ENCODE measurements around the gene SHOC2. TPM values are rescaled to one million over a fixed set of nuclear protein-coding genes. Genes with fewer than 3 reads are reported as not detected.
A peak's percentile ranks its signal among the peaks of the same experiment; 100 is the strongest.

The SHOC2 gene
- total and polyA plus RNA-seq, 2 of the 4 experiments (the other 2 are of a cell fraction), result 13.4 to 47.5 TPM

- dilution Hi-C loops (cut with HindIII; ENCODE audit: low sequenced_read_pairs, unreplicated experiment), result no loop called here
- no peak overlapping the region for H3K4ac ChIP-seq (ENCODE audit: low read depth, low read length)
- no peaks in the 10 kb centered on the region for H3K9me3 ChIP-seq (ENCODE audit: control insufficient read depth, insufficient read depth, low read length)
- no TSS peak for BruUV-seq (replicated peaks)
- H3K79me1 ChIP-seq (ENCODE audit: low read depth in 1 of 2, low read length in 2 of 2), result peaks cover 17 to 33% of the 10 kb centered on the region in 2 experiments
- H2AK9ac ChIP-seq (replicated peaks; ENCODE audit: low read depth, low read length, poor library complexity), result no peak overlapping the region
- H2BK120ac ChIP-seq (ENCODE audit: low read depth, low read length), result no peak overlapping the region
- peaks cover 27% of the 10 kb centered on the region; the same call in 1 of the 2 replicates for H4K20me1 ChIP-seq (ENCODE audit: insufficient read depth, low read length)
- H4K91ac ChIP-seq (ENCODE audit: insufficient read depth, low read depth, low read length), result no peak overlapping the region
- H3K4me3 ChIP-seq (ENCODE audit: insufficient read depth, low read depth, low read length), result no peak overlapping the region
- no peak overlapping the region for H3K23ac ChIP-seq (ENCODE audit: low read depth, low read length)
- H2BK15ac ChIP-seq (ENCODE audit: low read depth, low read length), result no peak overlapping the region
- H4K8ac ChIP-seq (ENCODE audit: low read depth in 2 of 2, low read length in 2 of 2), result no peak overlapping the region
- H3K18ac ChIP-seq (ENCODE audit: low read depth, low read length), result no peak overlapping the region
- H4K5ac ChIP-seq (ENCODE audit: low read depth, low read length), result no peak overlapping the region
- no peaks in the 10 kb centered on the region for H3K4me1 ChIP-seq (ENCODE audit: control insufficient read depth, insufficient read depth, low read length)
- H2BK5ac ChIP-seq (ENCODE audit: low read depth, low read length, poor library complexity, severe bottlenecking), result no peak overlapping the region
- no peak overlapping the region for H3K4me2 ChIP-seq (ENCODE audit: low read depth, low read length)
- H3K27me3 ChIP-seq (ENCODE audit: control insufficient read depth, insufficient read depth, low read length), result no peaks in the 10 kb centered on the region
- H2AFZ ChIP-seq (replicated peaks; ENCODE audit: low read length, poor library complexity), result no peak overlapping the region
- no peak overlapping the region for H3K27ac ChIP-seq (ENCODE audit: insufficient read depth, low read length)
- no peak for DNase-seq
- H3K9me1 ChIP-seq (ENCODE audit: insufficient read depth, low read length), result 0 out of 2 replicates have a peak, but pooled peaks cover 3% of the 10 kb centered on the region
- no peaks in the 10 kb centered on the region for H3K36me3 ChIP-seq (ENCODE audit: control insufficient read depth, insufficient read depth, low read length)
- no peak overlapping the region for H2AK5ac ChIP-seq (ENCODE audit: low read depth, low read length)
- ChIA-PET POLR2A (ENCODE audit: unreplicated experiment) (no interaction called here), CTCF (no interaction called here)
- H3K14ac ChIP-seq (replicated peaks; ENCODE audit: low read depth, low read length), result no peak overlapping the region
- no peak overlapping the region for H2BK20ac ChIP-seq (ENCODE audit: low read depth, low read length)
- no peak overlapping the region for H3K56ac ChIP-seq (ENCODE audit: extremely low read depth, insufficient read depth, low read length)
- H3K9ac ChIP-seq (ENCODE audit: low read depth, low read length), result no peak overlapping the region
- in situ Hi-C loops (cut with MboI; ENCODE audit: low sequenced_read_pairs), result no loop called here
- ATAC-seq (ENCODE audit: low read depth), result no peak
- TF ChIP-seq RAD21 (IDR thresholded peaks at IDR 0.05; ENCODE audit: low read length), result no peak
- peak; percentile 65 for TF ChIP-seq CEBPB (IDR thresholded peaks at IDR 0.05; ENCODE audit: low read depth, low read length)
- intact Hi-C loops (cut with micrococcal nuclease), result no loop called here
These were observed 52.2 kb downstream of the SHOC2 start for GRCh38 chr10:110971638-110972037.

Measured in IMR-90 (cell line).